HG03139 (cell line): ENCODE measurements around the gene TCF12.
"Not testable (repeated sequence)": the region's sequence is repeated elsewhere in the genome, so short reads cannot be mapped to it uniquely, and the experiment has no call there.

Source experiments
- ATAC-seq: cut with Tn5 transposase; IDR thresholded peaks from one replicate; pipeline ENCODE4 v1.9.1; 2021; ENCODE audit not compliant: unreplicated experiment

TCF12 gene

DNA sequence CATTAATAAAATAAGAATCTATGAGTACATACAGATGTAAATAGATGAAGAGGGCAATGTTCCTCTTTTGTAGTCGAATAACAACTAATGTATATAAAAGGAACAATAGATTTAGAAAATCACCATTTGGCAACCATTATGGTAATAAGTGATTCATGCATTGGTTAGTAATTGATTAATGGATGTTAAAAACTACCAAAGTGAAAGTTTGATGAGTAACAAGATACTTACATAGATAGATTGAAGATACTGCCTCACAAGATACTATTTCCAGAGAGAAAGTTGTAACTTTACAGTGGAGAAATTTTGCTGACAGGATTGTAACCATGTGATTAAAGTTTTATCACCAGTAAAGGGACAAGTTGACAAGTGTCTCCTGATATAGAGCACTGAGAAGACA lies 55.0 kb downstream of the TCF12 start:
- no peak for ATAC-seq

DNA sequence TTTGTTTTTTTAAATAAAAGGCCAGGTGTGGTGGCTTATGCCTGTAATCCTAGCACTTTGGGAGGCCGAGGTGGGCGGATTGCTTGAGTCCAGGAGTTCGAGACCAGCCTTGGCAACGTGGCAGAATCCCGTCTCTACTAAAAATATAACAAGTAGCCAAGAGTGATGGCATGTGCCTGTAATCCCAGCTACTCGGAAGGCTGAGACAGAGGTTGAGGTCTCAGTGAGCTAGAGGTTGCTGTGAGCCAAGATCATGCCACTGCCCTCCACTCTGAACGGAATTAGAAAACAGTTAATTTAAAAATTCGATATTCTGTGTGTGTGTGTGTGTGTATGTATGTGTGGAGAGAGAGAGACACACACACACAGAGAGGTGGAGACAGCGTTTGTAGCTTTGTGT lies 58.8 kb downstream of the TCF12 start:
- ATAC-seq: no peak

GRCh38 chr15:56978898-56979662 lies 60.6 kb downstream of the TCF12 start:
- ATAC-seq: no peak

GRCh38 chr15:56980473-56980872 lies 62.0 kb downstream of the TCF12 start:
- ATAC-seq: no peak

- ATAC-seq: no peak
Observed at GRCh38 chr15:56981160-56981559, 62.7 kb downstream of the TCF12 start.

DNA sequence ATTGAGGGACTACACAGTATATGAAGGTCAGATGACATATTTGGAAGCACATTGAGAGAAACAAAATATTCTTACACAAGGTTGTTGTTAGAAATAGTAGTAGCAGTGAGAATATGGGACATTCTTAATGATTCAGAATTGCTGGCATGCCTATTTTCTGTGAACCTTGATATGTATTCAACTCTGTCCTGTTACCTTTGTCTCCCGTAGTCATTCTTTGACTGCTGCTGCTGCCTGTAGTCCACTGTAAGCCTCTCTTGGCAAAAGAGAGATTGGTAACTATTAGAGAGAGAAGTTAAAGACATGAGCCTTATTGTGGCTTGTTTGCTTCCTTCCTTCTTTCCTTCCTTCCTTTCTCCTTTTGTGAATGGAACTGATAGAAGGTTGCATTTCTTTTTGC lies 64.5 kb downstream of the TCF12 start:
- ATAC-seq: no peak

GRCh38 chr15:56984681-56985481 lies 66.4 kb downstream of the TCF12 start:
- no peak for ATAC-seq

DNA sequence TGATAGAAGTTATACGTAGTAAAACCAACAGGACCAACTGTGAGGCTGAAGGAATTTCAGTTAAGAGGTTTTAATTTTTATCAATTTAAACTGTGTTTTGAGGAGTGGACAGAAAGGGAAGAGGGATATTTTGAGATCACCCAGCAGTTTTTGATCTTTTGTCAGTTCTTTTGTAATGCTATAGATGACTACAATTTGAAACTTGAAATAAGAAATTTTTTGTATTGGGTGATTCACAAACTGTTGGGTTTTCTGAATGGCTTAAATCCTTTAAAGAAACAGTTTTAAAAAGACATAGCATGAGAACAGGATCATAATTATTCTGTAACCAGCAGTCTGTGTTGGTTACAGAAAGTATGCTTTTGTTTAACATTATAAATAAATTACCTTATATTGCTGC lies 67.4 kb downstream of the TCF12 start:
- no peak for ATAC-seq

DNA sequence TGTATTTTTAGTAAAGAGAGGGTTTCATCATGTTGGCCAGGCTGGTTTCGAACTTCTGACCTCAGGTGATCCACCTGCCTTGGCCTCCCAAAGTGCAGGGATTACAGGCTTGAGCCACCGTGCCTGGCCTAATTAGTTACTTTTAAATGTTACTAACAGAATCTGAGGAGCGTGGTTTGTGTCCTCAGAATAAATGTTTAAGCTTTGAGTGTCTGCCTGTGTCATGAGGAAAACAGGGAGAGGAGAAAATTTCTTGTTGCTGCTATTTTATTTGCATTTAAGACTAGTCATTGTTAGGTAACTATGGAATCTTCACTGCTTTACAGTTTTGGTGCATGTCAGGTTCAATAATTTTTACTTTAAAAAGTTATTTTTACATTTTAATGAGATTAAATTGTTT lies 68.8 kb downstream of the TCF12 start:
- ATAC-seq: no peak

GRCh38 chr15:56988219-56988618 lies 69.8 kb downstream of the TCF12 start:
- no peak for ATAC-seq

GRCh38 chr15:56989411-56989924 lies 71.0 kb downstream of the TCF12 start:
- ATAC-seq: no peak

DNA sequence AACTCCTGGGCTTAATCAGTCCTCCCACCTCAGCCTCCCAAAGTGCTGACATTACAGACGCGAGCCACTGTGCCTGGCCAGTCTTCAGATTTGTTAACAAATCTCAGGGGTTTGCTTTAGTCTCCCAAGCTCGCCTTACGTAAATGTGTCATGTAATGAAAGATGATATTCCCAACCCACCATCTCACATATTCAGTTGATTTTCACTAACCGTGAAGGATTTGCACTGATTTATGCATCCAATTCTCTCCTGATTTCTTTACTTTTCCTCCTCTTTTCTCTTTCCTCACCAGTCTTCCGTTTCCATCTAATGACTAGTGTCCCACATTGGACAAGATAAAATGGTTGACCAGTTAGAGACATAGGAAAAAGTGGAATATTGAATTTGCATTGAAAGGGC lies 72.6 kb downstream of the TCF12 start:
- ATAC-seq: no peak

- no peak for ATAC-seq
Observed at GRCh38 chr15:56992725-56993124, 74.3 kb downstream of the TCF12 start.

DNA sequence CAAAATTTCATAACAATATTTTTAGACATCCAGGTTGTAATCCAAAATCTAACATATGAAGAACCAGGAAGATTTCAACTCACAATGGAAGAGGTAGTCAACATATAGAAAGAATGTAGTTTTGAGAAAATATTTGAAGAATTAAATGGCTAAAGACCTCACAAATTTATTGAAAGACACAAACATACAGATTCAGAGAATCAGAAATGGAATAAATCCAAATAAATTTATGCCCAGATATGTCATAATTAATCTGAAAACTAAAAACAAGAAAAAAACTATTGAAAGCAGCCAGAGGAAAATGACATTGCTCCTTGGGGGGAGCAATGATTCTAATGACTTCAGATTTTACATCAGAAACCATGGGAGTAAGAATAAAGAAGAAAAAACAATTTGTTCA lies 75.8 kb downstream of the TCF12 start:
- no peak for ATAC-seq

- ATAC-seq: no peak
Observed at GRCh38 chr15:56996093-56996492, 77.6 kb downstream of the TCF12 start.

GRCh38 chr15:56996746-56997470 lies 78.5 kb downstream of the TCF12 start:
- ATAC-seq: no peak

DNA sequence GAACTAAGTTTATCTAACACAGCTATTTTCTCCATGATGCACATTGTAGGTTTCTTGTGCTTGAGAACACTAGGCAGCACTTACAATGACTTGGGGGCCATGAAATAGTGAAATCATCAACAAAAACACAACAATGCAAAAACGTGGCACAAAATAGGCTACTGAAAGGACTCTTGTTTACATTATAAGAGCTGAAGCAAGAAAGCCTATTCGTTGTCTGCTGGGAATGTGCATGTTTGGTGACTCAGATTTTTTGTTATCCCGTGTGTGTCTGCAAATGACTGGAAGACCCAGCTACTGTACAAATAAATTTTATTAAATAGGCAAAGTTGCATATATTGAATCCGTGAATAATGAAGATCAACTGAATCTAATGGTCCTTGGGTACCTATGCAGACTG lies 85.0 kb downstream of the TCF12 start:
- ATAC-seq: no peak

GRCh38 chr15:57005244-57005643 lies 86.8 kb downstream of the TCF12 start:
- no peak for ATAC-seq

- not testable (repeated sequence) for ATAC-seq
Observed at GRCh38 chr15:57007797-57008196, 89.4 kb downstream of the TCF12 start.

DNA sequence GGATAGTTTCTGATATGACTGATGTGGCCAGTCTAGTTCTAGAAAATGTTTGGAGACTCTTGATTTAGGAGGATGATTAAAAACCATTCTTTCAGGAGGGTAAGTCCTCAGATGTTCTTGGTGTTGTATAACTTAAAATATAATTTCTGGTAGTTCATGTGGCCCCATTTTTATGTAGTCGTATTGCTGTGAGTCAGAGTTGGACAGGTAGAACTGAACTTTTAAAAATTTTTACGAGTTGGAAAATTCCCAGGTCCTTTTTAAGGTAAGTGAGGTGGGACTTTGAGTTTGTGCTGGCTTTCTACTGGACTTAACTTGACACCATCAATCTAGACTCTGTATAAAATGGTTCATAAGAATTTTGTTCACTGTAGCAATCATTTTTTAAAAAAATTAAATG lies 92.3 kb downstream of the TCF12 start:
- no peak for ATAC-seq

DNA sequence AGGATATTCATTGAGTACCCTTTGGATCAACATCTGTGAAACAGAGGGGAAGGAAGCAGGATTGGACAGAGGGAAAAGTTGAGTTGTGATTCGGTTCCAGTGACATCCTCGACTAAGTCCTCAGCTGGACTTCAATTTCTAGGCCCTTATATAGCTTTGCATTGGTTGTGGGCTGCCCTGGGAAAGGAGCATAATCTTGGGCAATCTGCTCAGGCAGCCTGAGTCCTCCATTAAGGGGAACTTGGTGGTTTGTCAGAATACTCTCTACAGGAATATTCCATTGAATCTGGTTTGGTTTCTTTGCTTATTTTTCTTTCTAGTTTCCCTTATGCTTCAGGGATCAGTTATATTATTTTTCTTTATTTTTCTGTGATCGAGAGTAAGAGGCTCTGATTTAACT lies 94.1 kb downstream of the TCF12 start:
- ATAC-seq: no peak

GRCh38 chr15:57014896-57015295 lies 96.5 kb downstream of the TCF12 start:
- ATAC-seq: not testable (repeated sequence)
